HG02852 (cell line): ENCODE results near the gene SPACA7.
"Not testable (repeated sequence)": the region's sequence is repeated elsewhere in the genome, so short reads cannot be mapped to it uniquely, and the experiment has no call there.

ENCODE experiments used
- ATAC-seq: cut with Tn5 transposase; IDR thresholded peaks from one replicate; pipeline ENCODE4 v1.9.1; 2021; ENCODE audit warnings: mild to moderate bottlenecking, moderate library complexity; ENCODE audit not compliant: unreplicated experiment

SPACA7 gene

GRCh38 chr13:112416647-112417046 lies 40.5 kb downstream of the SPACA7 start:
- ATAC-seq: no peak

DNA sequence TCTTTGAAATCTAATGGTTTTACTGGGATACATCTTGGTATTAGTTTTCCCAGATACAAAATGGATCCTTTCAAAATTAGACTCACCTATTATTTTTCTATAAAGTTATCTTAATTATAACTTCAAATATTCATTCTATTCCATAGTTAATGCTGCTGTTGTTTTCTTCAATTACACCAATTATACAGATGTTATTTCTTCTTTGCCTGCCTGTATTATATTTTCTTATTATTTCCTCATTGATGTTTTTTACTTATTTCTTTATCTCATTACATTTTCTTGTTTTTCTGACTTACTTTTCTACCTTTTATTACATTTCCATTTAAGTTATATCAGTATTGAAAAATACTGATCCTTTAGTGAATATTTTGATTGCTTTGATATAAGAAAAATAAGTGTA lies 40.9 kb downstream of the SPACA7 start:
- ATAC-seq: no peak

DNA sequence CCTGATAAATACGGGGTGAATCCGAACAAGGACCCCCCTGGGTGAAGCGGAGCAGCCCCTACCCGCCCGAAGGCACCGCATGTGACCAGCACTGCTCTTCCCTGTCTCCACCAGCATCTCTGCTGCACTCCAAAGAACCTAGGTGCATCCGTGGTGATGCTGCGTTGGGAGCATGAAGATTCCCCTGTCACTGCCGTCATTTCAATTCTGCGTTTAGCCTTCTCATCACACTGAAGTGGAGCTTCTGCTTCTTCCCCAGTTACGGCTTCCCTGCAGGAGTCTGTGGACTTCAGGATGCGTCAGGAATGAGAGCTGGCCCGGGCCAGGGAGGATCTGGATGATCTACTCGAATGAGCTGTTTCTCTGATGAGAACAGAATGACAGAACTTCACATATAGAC lies 47.9 kb downstream of the SPACA7 start:
- no peak for ATAC-seq

GRCh38 chr13:112428704-112429103 lies 52.5 kb downstream of the SPACA7 start:
- no peak for ATAC-seq

DNA sequence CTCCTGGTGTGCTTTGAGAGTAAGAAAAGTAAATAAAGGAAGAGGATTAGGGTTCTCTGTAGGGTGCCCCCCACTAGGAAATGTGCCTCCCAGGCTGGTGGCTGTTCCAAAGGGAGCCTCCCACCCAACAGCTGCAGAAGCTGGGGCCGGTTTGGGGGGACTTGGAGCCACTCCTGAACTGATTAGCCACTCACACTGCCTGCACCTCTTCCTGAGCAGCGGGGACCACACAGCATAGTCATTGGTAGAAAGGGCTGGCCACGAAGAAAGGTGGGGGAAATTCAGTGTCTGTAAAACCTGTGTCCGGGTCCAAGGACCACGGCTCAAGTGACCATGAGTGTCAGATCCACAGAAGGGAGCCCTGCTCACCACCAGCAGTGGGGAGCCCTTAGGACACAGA lies 55.6 kb downstream of the SPACA7 start:
- ATAC-seq: no peak

- not testable (repeated sequence) for ATAC-seq
These were observed 56.6 kb downstream of the SPACA7 start for GRCh38 chr13:112432734-112433133.

DNA sequence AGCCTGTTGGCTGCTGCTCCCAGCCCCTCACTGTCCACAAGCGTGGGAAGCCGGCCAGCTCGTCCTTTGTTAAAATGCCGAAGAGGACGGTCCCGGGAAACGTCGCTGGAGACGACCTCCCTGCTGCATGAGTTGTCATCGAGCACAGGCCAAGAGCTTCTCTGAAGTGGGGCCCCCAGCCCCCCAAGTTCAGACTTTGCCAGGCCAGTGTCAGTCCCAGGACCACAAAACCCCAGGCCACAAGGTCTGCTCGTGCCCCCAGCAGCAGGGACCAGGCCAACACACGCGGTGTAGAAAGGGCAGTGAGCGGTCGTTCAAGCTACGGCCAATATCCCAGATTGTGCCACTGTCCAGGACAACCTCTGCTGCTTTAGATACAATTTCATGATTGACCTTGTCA lies 57.4 kb downstream of the SPACA7 start:
- ATAC-seq: not testable (repeated sequence)

DNA sequence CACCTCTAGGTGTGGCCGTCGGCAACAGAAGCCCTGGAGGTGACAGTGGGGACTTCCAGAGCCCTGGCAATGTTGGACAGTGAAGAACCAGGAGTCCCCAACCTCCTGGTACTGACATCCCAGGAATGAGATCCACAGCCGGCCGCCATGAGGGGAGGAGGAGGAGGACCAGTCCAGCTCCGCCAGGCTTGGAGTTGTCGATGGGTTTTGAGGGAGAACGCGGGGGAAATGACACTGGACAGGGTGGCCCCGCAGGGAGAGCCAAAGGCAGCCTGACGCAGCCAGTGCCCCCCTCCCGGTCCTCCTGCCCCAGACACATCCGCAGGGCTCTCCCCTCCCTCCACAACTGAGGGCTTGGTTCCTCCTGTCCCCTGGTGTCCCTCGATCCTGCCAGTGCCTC lies 57.9 kb downstream of the SPACA7 start:
- ATAC-seq: no peak

- no peak for ATAC-seq
These were observed 58.9 kb downstream of the SPACA7 start for GRCh38 chr13:112434937-112435523.

- ATAC-seq: no peak
These were observed 59.8 kb downstream of the SPACA7 start for GRCh38 chr13:112435973-112436372.

- ATAC-seq: no peak
These were observed 61.9 kb downstream of the SPACA7 start for GRCh38 chr13:112438094-112438493.

DNA sequence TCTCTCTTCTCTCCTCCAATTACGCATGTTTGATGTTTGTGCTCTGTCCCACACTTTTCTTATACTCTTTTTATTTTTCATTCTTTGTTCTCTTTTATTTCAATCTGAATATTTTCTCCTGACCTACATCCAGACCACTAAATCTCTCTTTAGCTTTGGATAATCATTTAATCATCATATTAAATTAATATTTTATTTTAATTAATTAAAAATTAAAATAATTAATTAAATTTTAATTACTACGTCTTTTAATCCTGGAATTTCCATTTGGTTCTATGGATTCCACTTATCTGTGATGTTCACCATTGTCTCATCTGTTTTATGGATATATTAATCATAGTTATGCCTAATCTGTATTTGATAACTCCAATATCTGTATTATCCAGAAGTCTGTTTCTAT lies 62.4 kb downstream of the SPACA7 start:
- no peak for ATAC-seq

DNA sequence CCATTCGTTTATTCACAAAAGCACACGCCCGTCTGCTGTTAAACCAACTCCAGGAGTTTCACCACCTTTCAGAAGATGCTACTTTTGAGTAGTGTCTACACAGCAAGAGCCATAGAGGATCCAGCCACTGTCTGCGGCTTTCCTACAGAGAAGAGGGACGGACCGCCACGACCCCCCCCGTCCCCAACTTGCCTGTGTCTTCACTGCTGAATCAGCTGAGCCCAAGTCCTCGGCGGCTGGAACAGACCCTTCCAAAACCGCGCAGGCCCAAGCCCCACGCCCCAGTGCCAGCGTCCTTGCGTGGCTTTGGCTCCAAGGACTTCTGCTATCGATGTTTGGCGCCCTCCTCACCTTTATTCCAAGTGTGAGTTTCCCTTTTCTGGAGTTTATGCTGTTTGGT lies 65.1 kb downstream of the SPACA7 start:
- no peak for ATAC-seq

- no peak for ATAC-seq
These were observed 65.7 kb downstream of the SPACA7 start for GRCh38 chr13:112441779-112442310.

DNA sequence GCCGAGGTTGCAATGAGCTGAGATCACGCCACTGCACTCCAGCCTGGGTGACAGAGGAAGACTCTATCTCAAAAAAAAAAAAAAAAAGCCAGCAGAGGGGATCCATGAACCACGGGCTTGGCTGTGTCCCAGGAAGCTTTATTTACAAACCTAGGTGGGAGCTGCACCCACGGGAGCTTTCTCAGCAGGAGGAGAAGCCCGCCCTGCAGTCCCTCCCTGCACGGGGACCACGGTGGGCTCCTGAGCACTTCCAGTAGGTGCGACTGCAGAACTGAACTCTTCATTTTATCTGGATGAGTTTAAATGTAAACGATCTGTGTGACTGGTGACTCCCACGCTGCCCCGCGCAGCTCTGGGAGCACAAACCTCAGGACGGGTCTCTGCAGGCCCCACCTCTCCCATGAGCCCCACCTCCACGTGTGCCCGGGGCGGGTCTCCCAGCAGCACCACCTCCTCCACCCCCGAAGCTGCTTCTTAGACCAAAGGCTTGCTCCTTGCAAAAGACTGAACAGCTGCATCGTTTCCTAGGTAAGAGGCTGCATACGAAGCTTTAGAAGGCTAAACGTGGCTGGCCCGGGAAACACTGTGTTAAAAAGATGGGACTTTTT lies 66.4 kb downstream of the SPACA7 start:
- ATAC-seq: no peak

- no peak for ATAC-seq
These were observed 67.2 kb downstream of the SPACA7 start for GRCh38 chr13:112443191-112443994.

GRCh38 chr13:112443995-112444311 lies 67.8 kb downstream of the SPACA7 start:
- no peak for ATAC-seq

DNA sequence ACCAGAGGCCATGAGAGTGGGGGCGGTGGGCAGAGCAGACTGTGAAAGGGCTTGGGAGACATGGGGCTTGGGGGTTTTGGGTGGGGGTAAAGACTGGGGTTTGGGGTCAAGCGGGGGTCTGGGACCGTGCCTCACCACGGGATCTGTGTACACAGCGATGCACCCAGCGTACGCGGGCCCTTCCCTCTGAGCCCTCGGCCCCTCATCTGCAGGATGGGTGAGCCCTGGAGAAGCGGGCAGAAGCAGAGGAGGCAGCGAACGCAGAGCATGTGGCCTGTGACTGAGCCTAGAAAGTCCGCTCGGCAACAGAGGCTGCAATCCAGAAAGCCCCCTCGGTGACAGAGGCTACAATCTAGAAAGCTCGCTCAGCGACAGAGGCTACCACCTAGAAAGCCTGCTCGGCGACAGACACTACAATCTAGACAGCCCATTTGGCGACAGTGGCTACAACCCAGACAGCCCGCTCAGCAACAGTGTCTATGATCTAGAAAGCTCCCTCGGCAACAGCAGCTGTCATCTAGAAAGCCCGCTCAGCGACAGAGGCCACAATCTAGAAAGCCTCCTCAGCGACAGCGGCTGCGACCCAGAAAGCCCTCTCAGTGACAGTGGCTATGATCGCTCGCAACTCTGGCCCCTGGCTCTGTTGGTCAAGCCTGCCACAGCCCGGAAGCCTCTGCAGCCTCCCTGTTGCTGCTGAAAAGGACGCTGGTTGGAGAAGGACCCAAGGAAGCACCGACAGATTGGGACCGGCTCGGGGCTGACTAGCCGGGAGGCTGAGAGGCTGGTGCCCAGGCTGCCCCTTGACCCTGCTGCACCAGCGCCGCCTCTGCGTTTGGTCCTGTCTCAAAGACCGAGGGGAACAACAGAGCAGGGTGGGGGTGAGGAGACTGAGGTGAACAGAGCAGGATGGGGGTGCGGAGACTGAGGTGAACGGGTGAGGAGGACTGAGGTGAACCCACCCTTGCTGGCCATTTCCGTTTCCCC lies 68.6 kb downstream of the SPACA7 start:
- no peak for ATAC-seq

GRCh38 chr13:112445411-112446271 lies 69.5 kb downstream of the SPACA7 start:
- no peak for ATAC-seq

GRCh38 chr13:112446347-112446861 lies 70.2 kb downstream of the SPACA7 start:
- ATAC-seq: no peak
